ENCODE data around the gene MYZAP.

The MYZAP gene

GRCh38 chr15:57665939-57666338, 74.2 kb downstream of the MYZAP start:
- DNase-seq = no peak

DNA sequence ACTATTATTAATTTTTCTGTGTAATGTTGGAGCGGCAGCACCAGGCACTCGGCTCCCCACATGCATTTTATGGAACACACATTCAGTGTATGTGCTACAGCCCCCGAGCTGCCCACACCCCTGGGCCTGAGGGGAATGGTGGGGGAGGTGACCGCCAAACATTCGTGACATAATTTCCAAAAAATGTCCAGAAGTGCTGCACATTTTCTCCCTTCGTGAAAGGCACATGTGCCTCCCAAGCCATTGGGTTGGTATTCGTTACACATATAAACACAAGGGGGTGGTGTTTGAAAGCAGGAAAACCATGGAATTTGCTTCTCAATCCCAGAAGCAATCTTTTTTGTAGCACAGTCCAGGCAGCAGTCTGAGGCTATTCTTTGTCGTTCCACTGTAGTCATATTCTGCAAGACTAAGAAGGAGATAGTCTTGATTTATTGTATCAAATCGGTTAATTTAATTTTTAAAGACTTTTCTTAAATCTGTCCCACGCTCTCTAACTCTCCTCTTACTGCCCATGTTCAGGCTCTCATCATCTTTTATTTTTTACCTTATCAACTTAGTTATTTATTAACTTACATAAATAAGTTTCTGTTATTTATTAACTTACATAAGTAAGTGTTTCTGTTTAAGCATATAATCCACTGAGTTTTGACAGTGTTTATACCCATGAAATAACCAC, 75.6 kb downstream of the MYZAP start:
- no peak for DNase-seq

DNA sequence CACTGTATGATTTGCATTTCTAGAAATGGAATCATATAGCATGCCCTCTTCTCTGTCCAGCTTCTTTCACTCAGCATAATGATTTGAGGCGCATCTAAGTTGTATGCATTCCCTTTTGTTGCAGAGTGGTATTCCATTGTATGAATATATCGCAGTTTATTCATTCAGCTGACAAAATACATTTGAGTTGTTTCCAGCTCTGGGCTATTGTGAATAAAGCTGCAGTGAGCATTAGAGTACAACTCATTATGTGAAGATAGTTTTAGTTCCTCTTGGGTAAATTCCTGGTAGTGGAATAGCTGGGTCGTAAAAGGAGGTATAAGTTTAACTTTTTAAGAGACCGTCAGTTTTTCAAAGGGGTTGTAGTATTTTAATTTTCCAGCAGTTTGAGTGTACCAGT, 76.3 kb downstream of the MYZAP start:
- no peak for DNase-seq

DNA sequence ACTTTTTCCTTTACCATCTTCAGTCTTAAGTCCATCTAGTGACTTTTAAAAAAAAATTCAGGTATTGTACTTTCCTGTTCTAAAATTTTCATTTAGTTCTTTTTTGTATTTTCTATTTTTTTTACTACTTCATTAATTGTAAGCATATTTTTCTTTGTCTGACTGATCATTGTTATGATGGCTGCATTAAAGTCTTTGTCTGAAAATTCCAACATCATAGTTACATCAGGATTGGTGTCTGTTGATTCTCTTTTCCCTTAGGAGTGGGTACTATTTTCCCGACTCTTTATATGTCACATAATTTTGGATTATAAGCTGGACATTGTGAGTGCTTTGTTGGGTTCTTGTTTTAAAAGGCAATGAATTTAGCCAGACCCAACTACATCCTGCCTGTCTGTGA, 79.9 kb downstream of the MYZAP start:
- DNase-seq = no peak

DNA sequence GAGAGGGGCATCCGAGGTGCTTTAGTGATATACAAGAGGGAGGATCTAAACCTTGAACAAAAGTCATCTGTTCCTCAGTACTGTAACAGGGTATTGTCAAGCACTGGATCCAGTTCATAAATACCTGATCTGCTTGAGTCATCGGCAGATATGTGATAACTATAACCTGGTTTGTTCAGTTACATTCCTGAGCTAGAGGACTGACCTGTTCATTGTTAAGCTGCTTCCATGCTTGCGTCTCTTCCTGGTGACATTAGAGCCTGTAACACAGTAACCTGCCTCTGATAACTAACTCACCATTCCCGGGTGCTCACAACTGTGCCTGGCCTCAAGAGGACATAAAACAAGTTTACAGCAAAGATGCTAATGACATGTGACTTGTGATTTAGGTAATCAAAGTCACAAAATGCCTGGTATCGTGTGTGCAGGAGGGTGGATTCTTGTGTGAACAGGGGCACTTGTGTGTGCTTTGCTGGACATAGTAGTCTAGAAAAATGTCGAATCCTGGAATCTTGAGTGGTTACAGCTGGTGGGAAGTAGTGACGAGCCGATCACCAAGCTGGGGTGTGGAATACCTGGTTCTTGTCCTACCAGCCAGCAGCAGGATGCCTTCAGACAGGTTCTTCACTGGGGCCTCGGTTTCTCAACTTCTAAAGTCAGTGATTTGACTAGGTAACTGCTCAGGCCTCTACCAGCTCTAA, 83.9 kb downstream of the MYZAP start:
- DNase-seq = no peak

DNA sequence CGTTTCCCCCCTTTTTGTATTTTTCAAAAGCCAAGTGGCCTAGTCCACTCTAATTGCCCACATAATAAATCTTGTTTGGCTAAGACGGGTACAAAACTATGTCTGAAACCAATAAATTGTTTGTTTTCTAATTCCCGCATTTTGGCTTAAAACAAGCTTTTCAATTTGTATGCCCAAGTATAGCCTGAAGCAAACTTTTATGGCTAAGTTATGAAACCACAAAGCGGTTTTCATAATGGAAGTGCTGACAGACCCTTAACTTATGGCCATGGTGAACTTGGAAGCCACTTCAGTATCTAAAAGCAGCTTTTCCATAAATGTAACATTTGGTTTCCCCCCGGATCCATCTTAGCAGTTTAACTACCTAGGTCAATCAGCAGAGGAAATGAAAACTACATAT, 84.9 kb downstream of the MYZAP start:
- no peak for DNase-seq

DNA sequence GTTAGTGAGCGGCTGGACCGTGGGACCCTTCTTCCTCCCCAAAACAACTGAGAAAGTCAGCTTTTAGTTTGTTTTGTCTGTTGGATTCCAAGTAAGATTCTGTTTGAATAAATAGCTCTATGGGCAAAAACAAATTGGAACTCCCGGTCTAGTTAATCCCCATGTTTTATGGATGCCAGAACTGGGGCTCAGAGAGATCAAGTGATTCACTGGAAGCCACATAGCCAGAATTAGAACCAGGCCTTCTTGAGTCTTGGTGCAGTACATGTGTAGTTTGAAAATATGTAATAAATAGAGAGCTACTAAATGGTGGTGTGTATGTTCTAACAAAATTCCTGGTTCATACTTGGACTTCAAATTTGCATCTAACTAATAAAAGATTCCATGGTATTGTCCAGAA, 85.5 kb downstream of the MYZAP start:
- DNase-seq = no peak

- no peak for DNase-seq
Measured at GRCh38 chr15:57680021-57680420, 88.3 kb downstream of the MYZAP start.

- no peak for DNase-seq
Measured at GRCh38 chr15:57681011-57681410, 89.3 kb downstream of the MYZAP start.

- no peak for DNase-seq
Measured at GRCh38 chr15:57683481-57683880, 91.8 kb downstream of the MYZAP start.

GRCh38 chr15:57684491-57685151, 92.9 kb downstream of the MYZAP start:
- no peak for DNase-seq

- no peak for DNase-seq
Measured at GRCh38 chr15:57685306-57686095, 93.8 kb downstream of the MYZAP start.

DNA sequence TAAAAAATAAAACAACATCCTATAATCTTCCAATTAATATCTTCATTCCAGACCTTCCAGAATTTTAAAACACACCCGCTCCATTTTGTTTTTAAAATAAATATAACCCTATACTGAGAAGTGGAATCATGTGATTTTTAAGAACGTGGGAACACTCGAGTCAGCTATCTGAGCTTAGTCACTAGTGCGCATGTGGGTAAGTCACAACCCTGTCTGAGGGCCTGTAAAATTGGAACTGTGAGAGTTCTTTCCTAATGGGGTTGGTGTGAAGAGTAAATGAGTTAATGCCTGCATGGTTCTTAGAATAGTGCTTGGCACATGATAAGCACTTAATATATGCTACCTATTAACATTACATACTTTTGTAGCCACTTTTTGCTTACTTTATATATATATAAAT, 95.0 kb downstream of the MYZAP start:
- no peak for DNase-seq

GRCh38 chr15:57690341-57690966, 98.8 kb downstream of the MYZAP start:
- no peak for DNase-seq

GRCh38 chr15:57691082-57691481, 99.4 kb downstream of the MYZAP start:
- DNase-seq = no peak

- no peak for DNase-seq
Measured at GRCh38 chr15:57692709-57693108, 101.0 kb downstream of the MYZAP start.

GRCh38 chr15:57694279-57694678, 102.6 kb downstream of the MYZAP start:
- DNase-seq = no peak

- DNase-seq = no peak
Measured at GRCh38 chr15:57696146-57696545, 104.4 kb downstream of the MYZAP start.

GRCh38 chr15:57697588-57697987, 105.9 kb downstream of the MYZAP start:
- no peak for DNase-seq

DNA sequence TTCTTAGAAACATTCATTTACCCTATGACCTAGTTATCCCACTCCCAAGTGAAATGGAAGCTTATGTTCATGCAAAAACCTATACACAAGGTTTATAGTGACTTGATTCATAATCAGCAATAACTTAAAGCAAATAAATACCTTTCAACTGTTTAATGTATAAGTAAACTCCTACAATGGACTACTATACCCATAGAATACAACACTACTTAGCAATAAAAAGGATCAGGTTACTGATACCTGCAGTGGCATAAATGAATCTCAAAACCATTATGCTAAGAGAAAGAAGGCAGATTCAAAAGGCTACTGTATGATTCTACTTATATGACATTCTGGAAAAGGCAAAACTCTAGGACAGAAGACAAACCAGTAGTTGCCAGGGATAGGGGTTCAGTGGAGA, 106.5 kb downstream of the MYZAP start:
- DNase-seq = no peak

DNA sequence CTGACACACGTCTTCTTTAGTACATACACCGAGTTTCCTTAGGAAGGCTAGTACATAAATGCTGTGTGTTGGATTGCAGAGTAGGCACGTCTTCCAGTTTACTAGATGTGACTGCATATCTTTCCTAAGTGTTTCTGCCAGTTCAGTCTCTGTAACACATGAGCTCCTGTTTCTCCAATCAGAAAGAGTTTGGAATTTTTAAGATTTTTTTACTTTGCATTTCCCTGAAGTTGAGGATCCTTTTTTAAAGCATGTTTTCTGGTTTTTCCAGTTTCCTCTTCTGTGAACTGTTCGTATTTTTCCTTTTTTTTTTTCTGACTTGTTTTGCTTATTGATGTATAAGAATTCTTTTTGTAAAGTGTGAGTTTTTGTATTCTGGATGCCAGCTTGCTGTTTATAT, 107.3 kb downstream of the MYZAP start:
- no peak for DNase-seq

DNA sequence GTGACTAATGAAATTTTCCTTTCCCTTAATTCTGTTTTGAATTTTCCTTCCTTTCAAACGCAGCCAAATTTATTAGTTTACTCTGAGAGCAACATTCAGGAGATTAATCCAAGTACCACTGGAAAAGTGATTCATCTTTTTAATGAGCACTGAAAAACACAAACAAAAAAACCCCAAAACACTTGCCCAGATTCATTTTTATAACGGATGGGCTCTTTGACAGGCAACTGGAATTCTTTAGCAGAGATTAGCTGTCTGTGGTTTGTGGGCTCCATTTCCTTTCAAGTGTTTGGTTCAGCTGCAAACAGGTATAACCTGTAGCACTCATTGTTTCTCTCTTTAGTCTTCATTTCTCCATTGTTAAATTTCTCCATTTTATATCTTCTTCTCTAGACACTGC, 111.7 kb downstream of the MYZAP start:
- no peak for DNase-seq

GRCh38 chr15:57704441-57704840, 112.7 kb downstream of the MYZAP start:
- DNase-seq = no peak
